Transverse colon (tissue), 4 donors: ENCODE results near the gene HDAC9. TPM values are rescaled to one million over a fixed set of nuclear protein-coding genes. Genes with fewer than 3 reads are reported as not detected.

Experiments used
- DNase-seq: peaks from one replicate; pipeline ENCODE4 v3.0.0-alpha.2; 2019
- H3K27ac ChIP-seq, 4 donors: fragments of 200-600 bp; sonication (generic); 2 replicates each; pipeline ENCODE4 v1.5.1; 2016 to 2018; ENCODE audit warnings: inconsistent platforms in 4 of 4
- H3K27me3 ChIP-seq: fragments of 200-600 bp; sonication (generic); 2 replicates; pipeline ENCODE4 v1.5.1; 2017; ENCODE audit warnings: inconsistent platforms
- H3K36me3 ChIP-seq, 4 donors: fragments of 200-600 bp; sonication (generic); 2 replicates each; pipeline ENCODE4 v1.5.1; 2017 to 2019; ENCODE audit warnings: inconsistent platforms in 4 of 4
- H3K4me1 ChIP-seq, 4 donors: fragments of 200-600 bp; sonication (generic); 2 replicates each; pipeline ENCODE4 v1.5.1; 2017 to 2020; ENCODE audit warnings: inconsistent platforms in 4 of 4
- H3K4me3 ChIP-seq, 4 donors: fragments of 200-600 bp; sonication (generic); 1 replicate in 1 of 4; 2 replicates in 3 of 4; pipeline versions ENCODE4 v1.5.1 to v1.6.1; 2017 to 2019; ENCODE audit warnings: inconsistent platforms in 4 of 4
- H3K9me3 ChIP-seq, 2 donors: fragments of 200-600 bp; sonication (generic); 2 replicates each; pipeline ENCODE4 v1.5.1; 2017 to 2019; ENCODE audit warnings: inconsistent platforms in 2 of 2
- EP300 ChIP-seq: sonication (generic); formaldehyde crosslinking; IDR thresholded peaks from one replicate; pipeline ENCODE4 v1.6.1; 2017; ENCODE audit warnings: antibody characterized with exemption, low read depth
- POLR2A ChIP-seq: fragments of 450-650 bp; IDR thresholded peaks from one replicate; pipeline ENCODE4 v1.6.1; 2016; ENCODE audit warnings: antibody characterized with exemption, mild to moderate bottlenecking, moderate library complexity
- POLR2AphosphoS5 ChIP-seq, 3 donors: sonication (generic); formaldehyde crosslinking; IDR thresholded peaks; one replicate each; pipeline ENCODE4 v1.6.1; 2016; ENCODE audit warnings: antibody characterized with exemption in 3 of 3
- WGBS, 2 donors: methylation state at CpG; one replicate each; pipeline ENCODE4 v1.1.5; 2018; ENCODE audit warnings: low coverage in 1 of 2; 5-methylcytosine and 5-hydroxymethylcytosine counted together
- in situ Hi-C, 4 donors: fragments of 200-750 bp; cut with MboI; loops; one replicate each; pipeline versions ENCODE4 v1.15.0 to v1.15.1; 2017; ENCODE audit warnings: low sequenced_read_pairs in 3 of 4, low pct_ligation_motif_present in 1 of 4, low pct_unique_long_range_greater_than_20kb in 1 of 4
- intact Hi-C: fragments of 100-400 bp; cut with DNase I; formaldehyde crosslinking; loops from one replicate; pipeline ENCODE4 v1.15.1; 2023; ENCODE audit warnings: low total_unique reads
- total RNA-seq, 4 donors: library from RNA; depleted of rRNA; stranded (reverse); fragments of >200 nt; gene quantifications; one replicate each; pipeline ENCODE4 v1.1.0, GENCODE V29; 2016
- TF ChIP-seq, protein P1 (sequence below), 5 experiments: fragments of 200-600 bp in 3 of 5; fragments of 450-650 bp in 2 of 5; sonication (generic) in 3 of 5; IDR thresholded peaks; 1 replicate in 2 of 5; 2 replicates in 3 of 5; pipeline ENCODE4 v1.5.1; 2016 to 2017; ENCODE audit warnings: antibody characterized with exemption in 5 of 5, inconsistent platforms in 3 of 5, mild to moderate bottlenecking in 2 of 5, moderate library complexity in 1 of 5

HDAC9 gene
- total RNA-seq, 4 donors from 2014 or later: 6.0 to 47.5 (median 33.7) TPM

DNA sequence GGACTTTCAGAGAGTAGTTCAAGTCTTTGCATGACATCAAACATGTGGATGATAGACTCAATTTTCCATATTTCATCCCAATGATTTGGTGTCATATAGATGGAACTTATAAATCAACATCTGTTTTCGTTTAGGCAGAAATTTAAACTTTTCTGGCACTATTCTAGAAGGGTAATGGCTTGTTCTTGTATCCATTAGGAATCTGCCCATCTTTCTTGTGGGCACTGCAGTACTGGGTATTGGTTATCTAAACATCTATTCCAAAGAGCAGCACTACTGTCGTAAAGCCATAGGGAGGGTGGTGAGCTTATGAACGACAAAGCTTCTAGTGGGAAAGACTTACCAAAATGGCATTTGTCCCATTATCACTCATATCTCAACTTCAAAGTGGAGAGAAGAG lies 348.4 kb downstream of the HDAC9 start:
- Histone ChIP-seq H3K9me3 (no peaks in the 10 kb centered on the region), H3K27me3 (no peaks in the 10 kb centered on the region), H3K4me3 (no peak overlapping the region), H3K4me1 (no peaks in the 10 kb centered on the region), H3K27ac (no peak overlapping the region), H3K36me3 (no peaks in the 10 kb centered on the region)
- TF ChIP-seq POLR2AphosphoS5 (IDR thresholded peaks at IDR 0.05) (no peak), EP300 (no peak), POLR2A (no peak)
- TF ChIP-seq, protein P1, sequence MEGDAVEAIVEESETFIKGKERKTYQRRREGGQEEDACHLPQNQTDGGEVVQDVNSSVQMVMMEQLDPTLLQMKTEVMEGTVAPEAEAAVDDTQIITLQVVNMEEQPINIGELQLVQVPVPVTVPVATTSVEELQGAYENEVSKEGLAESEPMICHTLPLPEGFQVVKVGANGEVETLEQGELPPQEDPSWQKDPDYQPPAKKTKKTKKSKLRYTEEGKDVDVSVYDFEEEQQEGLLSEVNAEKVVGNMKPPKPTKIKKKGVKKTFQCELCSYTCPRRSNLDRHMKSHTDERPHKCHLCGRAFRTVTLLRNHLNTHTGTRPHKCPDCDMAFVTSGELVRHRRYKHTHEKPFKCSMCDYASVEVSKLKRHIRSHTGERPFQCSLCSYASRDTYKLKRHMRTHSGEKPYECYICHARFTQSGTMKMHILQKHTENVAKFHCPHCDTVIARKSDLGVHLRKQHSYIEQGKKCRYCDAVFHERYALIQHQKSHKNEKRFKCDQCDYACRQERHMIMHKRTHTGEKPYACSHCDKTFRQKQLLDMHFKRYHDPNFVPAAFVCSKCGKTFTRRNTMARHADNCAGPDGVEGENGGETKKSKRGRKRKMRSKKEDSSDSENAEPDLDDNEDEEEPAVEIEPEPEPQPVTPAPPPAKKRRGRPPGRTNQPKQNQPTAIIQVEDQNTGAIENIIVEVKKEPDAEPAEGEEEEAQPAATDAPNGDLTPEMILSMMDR (IDR thresholded peaks at IDR 0.05): no peak
- in situ Hi-C loops: no loop called here
- intact Hi-C loops: no loop called here
- 64 to 73% methylated on average over 3 of the region's 3 CpGs for WGBS, 2 donors
- no peak for DNase-seq

DNA sequence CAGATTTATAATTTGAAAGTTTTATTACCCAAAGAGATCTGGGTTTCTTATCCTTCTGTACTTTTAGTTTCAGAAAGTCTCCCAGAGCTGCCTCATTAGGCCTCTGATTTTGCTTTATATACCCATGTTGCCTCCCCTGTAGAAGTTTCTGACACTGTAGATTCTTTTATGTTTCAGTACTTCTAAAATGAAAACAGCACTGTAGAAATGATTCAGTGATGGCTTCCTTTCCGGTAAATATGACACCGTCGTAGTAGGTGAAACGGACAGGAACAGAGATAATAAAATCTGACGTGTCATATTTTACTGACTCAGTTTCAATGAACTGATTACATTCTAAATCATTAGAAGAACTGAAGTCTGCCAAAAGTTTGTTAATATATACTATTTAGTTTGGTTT lies 349.2 kb downstream of the HDAC9 start:
- 73 to 90% methylated on average over 5 of the region's 5 CpGs for WGBS, 2 donors
- Histone ChIP-seq H3K4me1 (no peaks in the 10 kb centered on the region), H3K27me3 (no peaks in the 10 kb centered on the region), H3K27ac (no peak overlapping the region), H3K9me3 (no peaks in the 10 kb centered on the region), H3K4me3 (no peak overlapping the region), H3K36me3 (no peaks in the 10 kb centered on the region)
- in situ Hi-C loops (no loop called here), intact Hi-C loops (no loop called here)
- TF ChIP-seq, protein P1 (IDR thresholded peaks at IDR 0.05): no peak
- TF ChIP-seq POLR2A: no peak
- no peak for TF ChIP-seq EP300
- no peak for TF ChIP-seq POLR2AphosphoS5 (IDR thresholded peaks at IDR 0.05)
- DNase-seq: no peak

DNA sequence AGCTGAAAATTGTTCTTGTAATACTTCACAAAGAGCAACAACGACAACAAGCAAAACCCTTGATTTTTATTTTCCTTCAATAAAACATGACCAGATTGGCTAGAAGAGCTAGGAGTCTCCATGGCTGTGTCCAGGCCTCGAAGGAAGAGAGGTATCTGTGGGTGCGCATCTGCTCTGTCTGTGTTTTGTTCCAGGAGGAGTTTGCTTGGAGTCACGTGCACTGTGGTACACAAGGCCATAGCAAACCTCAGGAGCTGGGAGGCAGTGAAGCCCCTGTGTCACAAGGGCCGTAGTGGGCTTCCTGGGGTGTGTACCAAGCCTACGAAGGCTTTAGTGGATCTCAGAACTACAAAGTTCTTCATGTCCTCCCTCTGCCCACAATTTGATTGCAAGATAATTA lies 350.2 kb downstream of the HDAC9 start:
- Histone ChIP-seq H3K4me1 (no peaks in the 10 kb centered on the region), H3K9me3 (no peaks in the 10 kb centered on the region), H3K27ac (no peak overlapping the region), H3K27me3 (no peaks in the 10 kb centered on the region), H3K4me3 (no peak overlapping the region), H3K36me3 (no peaks in the 10 kb centered on the region)
- DNase-seq: no peak
- WGBS, 2 donors: 69 to 93% methylated on average over 5 to 6 of the region's 6 CpGs
- in situ Hi-C loops: no loop called here
- TF ChIP-seq POLR2AphosphoS5 (IDR thresholded peaks at IDR 0.05) (no peak), EP300 (no peak), POLR2A (no peak)
- TF ChIP-seq, protein P1 (IDR thresholded peaks at IDR 0.05): no peak
- intact Hi-C loops: no loop called here

DNA sequence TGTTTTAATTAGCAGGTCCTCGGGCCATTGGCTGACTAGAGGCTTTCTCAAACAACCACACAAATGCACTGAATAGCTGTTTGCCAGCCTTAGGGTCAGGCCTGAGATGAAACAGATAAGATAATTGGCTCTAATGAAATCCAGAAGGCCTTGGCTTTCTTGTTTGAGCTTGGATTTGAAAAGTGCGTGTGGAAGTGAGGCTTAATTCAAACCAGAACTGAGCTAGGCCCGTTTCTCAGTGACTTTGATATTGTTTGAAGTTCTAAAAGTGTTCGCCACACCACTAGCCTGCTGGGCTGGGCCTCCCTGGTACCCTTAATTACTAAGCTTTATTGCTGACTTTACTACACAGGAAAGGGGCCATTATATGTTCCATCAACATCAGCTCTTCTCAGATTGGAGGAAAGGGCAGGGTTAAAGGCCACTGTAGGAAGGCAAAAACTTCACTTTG lies 351.2 kb downstream of the HDAC9 start:
- TF ChIP-seq, protein P1 (IDR thresholded peaks at IDR 0.05): no peak
- no peak for TF ChIP-seq POLR2AphosphoS5 (IDR thresholded peaks at IDR 0.05)
- no peak for TF ChIP-seq EP300
- TF ChIP-seq POLR2A: no peak
- Histone ChIP-seq H3K9me3 (no peaks in the 10 kb centered on the region), H3K27ac (no peak overlapping the region), H3K36me3 (no peaks in the 10 kb centered on the region), H3K4me3 (no peak overlapping the region), H3K4me1 (no peaks in the 10 kb centered on the region), H3K27me3 (no peaks in the 10 kb centered on the region)
- no peak for DNase-seq
- WGBS, 2 donors: 57 to 73% methylated on average over 3 to 4 of the region's 4 CpGs
- intact Hi-C loops: no loop called here
- in situ Hi-C loops: no loop called here
